ENCODE data around the gene CSF1R. TPM values are rescaled to one million over a fixed set of nuclear protein-coding genes. Genes with fewer than 3 reads are reported as not detected.

Gene CSF1R
- total RNA-seq, 2 experiments from 2014 or later, result 0.41 to 0.78 TPM

- no peaks in the 10 kb centered on the region for H3K36me3 Mint-ChIP-seq
- no peak overlapping the region for H3K27ac Mint-ChIP-seq
- CTCF ChIA-PET, result no interaction called here
Observed at GRCh38 chr5:150126199-150126920, 40.0 kb upstream of the CSF1R start.

GRCh38 chr5:150125334-150125733 lies 39.0 kb upstream of the CSF1R start:
- Mint-ChIP-seq H3K27me3 (no peaks in the 10 kb centered on the region), H3K36me3 (no peaks in the 10 kb centered on the region), H3K9me3 (no peaks in the 10 kb centered on the region), H3K4me3 (no peak overlapping the region), H3K4me1 (ENCODE audit: low read depth) (no peaks in the 10 kb centered on the region), H3K27ac (no peak overlapping the region)
- POLR2A ChIA-PET, result no interaction called here
- CTCF ChIA-PET, result no interaction called here
- DNase-seq, result no peak
- intact Hi-C loops (cut with micrococcal nuclease), result no loop called here

More at GRCh38 chr5:150126199-150126920, 40.0 kb upstream of the CSF1R start:
- no peaks in the 10 kb centered on the region for H3K4me1 Mint-ChIP-seq (ENCODE audit: low read depth)
- no peak for DNase-seq
- H3K4me3 Mint-ChIP-seq, result no peak overlapping the region
- POLR2A ChIA-PET, result no interaction called here
- H3K27me3 Mint-ChIP-seq, result no peaks in the 10 kb centered on the region
- intact Hi-C loops (cut with micrococcal nuclease), result no loop called here
- no peaks in the 10 kb centered on the region for H3K9me3 Mint-ChIP-seq

DNA sequence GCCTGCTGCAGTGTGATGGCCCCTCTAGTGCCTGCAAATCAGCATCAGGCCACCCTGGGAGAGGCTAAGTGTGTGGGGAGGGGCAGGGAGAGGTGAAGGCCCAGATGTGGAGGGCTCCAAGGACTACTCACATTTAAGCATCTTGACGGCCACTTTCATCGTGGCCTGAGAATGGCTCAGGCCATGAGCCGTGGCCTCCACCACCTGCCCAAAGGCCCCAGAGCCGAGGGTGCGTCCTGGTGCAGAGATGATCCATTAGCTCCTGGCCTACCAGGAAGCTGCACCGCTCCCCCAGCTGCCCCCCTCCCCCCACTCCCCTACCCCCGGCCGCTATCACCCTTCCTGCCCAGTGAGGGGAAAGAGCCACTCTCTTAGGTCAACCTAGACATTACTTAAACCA lies 38.2 kb upstream of the CSF1R start:
- intact Hi-C loops (cut with micrococcal nuclease), result no loop called here
- no peak overlapping the region for H3K4me3 Mint-ChIP-seq
- POLR2A ChIA-PET, result no interaction called here
- no peak overlapping the region for H3K27ac Mint-ChIP-seq
- CTCF ChIA-PET, result no interaction called here
- H3K9me3 Mint-ChIP-seq, result no peaks in the 10 kb centered on the region
- no peaks in the 10 kb centered on the region for H3K36me3 Mint-ChIP-seq
- no peaks in the 10 kb centered on the region for H3K4me1 Mint-ChIP-seq (ENCODE audit: low read depth)
- H3K27me3 Mint-ChIP-seq, result no peaks in the 10 kb centered on the region
- DNase-seq, result no peak

DNA sequence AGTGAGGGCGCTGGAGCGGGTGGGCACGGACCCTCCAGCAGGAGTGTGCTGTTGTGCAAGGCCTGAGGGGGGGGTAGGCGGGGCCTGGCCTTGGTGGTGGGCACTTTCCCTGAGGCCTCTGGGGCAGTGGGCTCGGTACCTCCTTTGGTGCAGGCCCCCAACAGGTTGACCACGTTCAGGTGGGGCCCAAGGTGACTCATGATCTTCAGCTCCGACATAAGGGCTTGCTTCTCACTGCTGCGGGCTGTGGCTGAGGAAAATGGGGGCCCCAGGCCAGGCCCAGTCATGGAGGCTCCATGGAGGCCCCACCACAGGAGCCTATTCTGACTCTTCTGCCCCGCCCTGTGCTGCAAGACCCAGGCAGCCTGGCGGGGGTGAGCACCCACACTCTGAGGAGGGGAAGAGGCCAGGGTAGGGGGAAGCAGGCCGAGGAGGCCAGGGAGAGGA lies 37.8 kb upstream of the CSF1R start:
- Mint-ChIP-seq H3K27ac (no peak overlapping the region), H3K27me3 (no peaks in the 10 kb centered on the region), H3K36me3 (no peaks in the 10 kb centered on the region), H3K4me1 (ENCODE audit: low read depth) (no peaks in the 10 kb centered on the region), H3K4me3 (no peak overlapping the region), H3K9me3 (no peaks in the 10 kb centered on the region)
- intact Hi-C loops (cut with micrococcal nuclease), result no loop called here
- POLR2A ChIA-PET, result no interaction called here
- CTCF ChIA-PET, result interaction anchor here (1.2 to 2.2 kb wide), 2 partner anchors 79 to 94 kb away, joined by 4 to 6 read pairs; no protein-coding TSS in a partner anchor
- no peak for DNase-seq

DNA sequence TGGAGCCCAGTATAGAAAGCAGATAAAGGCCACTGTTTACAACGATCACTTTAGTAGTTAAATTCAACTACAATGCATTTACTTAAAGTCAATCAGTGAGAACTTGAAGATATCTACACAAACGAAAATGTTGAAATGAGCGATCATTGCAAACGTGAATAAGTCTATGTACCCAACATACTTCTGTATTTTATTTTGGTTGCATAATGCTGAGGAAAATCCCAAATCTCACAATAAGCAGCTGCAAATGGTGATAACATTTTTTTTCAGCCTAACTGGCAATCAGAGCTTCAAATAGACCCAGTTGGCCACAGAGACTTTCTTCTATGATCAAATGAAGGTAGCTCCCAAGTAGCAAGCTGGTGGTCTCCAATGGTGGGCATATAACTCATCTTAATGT lies 37.2 kb upstream of the CSF1R start:
- ChIA-PET POLR2A (no interaction called here), CTCF (interaction anchor here (1.2 to 2.2 kb wide), 4 partner anchors 78 to 289 kb away, joined by 4 to 6 read pairs (median 5); no protein-coding TSS in a partner anchor)
- no peaks in the 10 kb centered on the region for H3K27me3 Mint-ChIP-seq
- H3K4me1 Mint-ChIP-seq (ENCODE audit: low read depth), result no peaks in the 10 kb centered on the region
- no peak overlapping the region for H3K4me3 Mint-ChIP-seq
- H3K27ac Mint-ChIP-seq, result no peak overlapping the region
- no peak for DNase-seq
- no peaks in the 10 kb centered on the region for H3K36me3 Mint-ChIP-seq
- intact Hi-C loops (cut with micrococcal nuclease), result no loop called here
- no peaks in the 10 kb centered on the region for H3K9me3 Mint-ChIP-seq

DNA sequence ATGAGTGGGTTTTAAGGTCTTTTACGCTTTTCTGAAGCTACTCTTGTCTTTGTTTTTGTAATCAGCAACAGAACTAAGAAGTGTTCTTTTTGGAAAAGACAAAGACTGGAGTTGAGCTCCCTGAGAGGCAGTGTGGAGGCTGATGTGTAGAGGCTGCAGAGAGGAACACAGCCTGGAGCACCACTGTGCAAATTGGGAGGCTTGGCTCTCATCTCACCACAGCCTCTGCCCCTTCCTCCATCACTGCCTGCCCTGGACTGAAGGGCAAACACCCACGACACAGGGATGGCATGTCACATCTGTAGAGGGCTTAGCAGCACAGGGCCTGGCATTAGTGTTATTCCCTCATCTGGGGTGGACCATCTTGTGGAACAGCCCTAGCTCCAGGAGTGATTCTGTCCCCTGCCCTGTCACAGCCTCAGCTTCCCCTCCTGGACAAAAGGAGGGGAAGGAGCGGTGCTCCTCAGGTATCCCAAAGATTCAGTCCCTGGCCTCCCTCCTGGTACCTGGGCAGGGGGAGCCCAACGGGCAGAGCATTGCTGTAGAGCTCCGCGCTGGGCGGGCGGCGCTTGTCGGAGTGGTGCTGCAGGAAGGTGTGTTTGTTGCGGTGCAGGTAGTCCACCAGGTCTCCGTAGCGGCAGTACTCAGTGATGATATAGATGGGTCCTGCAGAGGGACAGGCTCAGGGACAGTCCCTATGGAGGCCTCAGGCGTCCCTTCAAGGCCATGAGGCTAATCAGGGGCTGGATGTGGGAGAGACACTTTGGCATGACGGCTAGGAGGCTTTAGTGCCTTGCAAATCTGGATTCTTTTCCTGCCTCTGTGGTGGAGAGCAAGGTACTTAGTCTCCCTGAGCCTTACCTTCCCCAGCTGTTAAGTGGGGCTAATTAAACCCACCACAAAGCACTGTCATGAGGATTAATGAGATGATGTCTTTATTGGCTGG lies 36.5 kb upstream of the CSF1R start:
- H3K4me1 Mint-ChIP-seq (ENCODE audit: low read depth), result no peaks in the 10 kb centered on the region
- no peak for DNase-seq
- intact Hi-C loops (cut with micrococcal nuclease), result no loop called here
- no peak overlapping the region for H3K4me3 Mint-ChIP-seq
- ChIA-PET POLR2A (no interaction called here), CTCF (interaction anchor here (1.2 to 2.2 kb wide), 6 partner anchors 47 to 289 kb away, joined by 3 to 6 read pairs (median 4); no protein-coding TSS in a partner anchor)
- no peaks in the 10 kb centered on the region for H3K36me3 Mint-ChIP-seq
- H3K27me3 Mint-ChIP-seq, result no peaks in the 10 kb centered on the region
- H3K27ac Mint-ChIP-seq, result no peak overlapping the region
- H3K9me3 Mint-ChIP-seq, result no peaks in the 10 kb centered on the region

DNA sequence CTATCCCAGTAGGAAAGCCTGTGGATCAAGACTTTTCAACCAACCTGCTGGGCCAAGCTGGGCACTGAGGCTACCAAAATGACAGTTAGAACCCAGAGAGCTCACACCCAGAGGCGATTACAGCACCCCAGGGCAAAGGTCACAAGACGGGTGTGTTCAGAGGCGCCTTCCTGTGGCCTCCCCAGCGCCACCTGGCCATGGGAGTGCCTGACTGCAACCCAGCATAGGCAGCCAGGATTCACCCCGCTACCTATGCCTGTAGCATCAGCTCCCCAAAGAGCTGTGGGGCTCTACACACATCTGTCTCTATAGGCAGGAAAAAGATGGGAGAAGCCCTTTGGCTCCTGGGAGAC lies 35.8 kb upstream of the CSF1R start:
- no peak overlapping the region for H3K27ac Mint-ChIP-seq
- H3K9me3 Mint-ChIP-seq, result no peaks in the 10 kb centered on the region
- DNase-seq, result peak; percentile 57
- no peak overlapping the region for H3K4me3 Mint-ChIP-seq
- H3K36me3 Mint-ChIP-seq, result no peaks in the 10 kb centered on the region
- ChIA-PET CTCF (interaction anchor here (1.2 to 2.2 kb wide), 4 partner anchors 48 to 288 kb away, joined by 3 to 6 read pairs (median 4); no protein-coding TSS in a partner anchor), POLR2A (no interaction called here)
- H3K4me1 Mint-ChIP-seq (ENCODE audit: low read depth), result no peaks in the 10 kb centered on the region
- intact Hi-C loops (cut with micrococcal nuclease), result no loop called here
- H3K27me3 Mint-ChIP-seq, result no peaks in the 10 kb centered on the region

- ChIA-PET POLR2A (no interaction called here), CTCF (interaction anchor here (1.0 to 2.2 kb wide), 5 partner anchors 23 to 287 kb away, joined by 3 to 6 read pairs (median 4); no protein-coding TSS in a partner anchor)
- no peak for DNase-seq
- Mint-ChIP-seq H3K9me3 (no peaks in the 10 kb centered on the region), H3K27ac (no peak overlapping the region), H3K27me3 (no peaks in the 10 kb centered on the region), H3K4me3 (no peak overlapping the region), H3K36me3 (no peaks in the 10 kb centered on the region), H3K4me1 (ENCODE audit: low read depth) (no peaks in the 10 kb centered on the region)
- intact Hi-C loops (cut with micrococcal nuclease), result no loop called here
Observed at GRCh38 chr5:150121448-150122157, 35.2 kb upstream of the CSF1R start.

DNA sequence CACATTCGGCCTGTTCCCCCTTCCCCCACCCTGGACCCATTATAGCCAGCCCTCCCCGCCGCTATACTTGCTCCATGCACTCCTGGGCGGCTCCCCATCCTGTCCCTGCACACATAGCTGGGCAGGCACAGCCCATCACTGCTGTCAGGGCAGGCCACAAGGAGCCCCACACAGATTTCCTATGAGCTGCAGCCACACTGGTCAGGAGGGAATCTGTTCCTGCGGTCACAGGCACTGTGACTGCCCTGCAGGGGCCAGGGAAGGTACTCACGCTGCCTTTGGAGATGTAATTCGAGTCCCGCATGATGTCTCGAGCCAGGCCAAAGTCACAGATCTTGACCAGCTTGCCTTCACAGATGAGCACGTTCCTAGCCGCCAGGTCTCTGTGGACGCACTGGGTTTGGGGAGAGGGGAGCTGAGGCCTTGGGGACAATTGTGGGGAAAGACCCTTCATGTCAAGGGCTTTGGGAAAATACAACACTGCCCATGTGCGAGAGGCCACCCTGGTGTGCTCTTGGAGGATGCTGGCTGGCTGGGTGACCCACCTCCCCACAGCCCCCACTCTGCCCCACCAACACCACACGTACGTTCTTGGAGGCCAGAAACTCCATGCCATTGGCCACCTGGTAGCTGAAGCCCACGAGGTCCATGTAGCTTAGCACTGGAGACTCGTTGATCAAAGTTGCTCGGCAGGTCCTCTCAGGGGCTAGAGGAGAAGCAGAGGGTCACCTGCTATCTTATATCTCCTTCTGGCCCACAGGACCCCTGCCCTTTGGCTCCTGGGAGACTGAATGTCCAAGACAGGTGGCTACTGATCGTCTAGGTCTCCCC lies 34.5 kb upstream of the CSF1R start:
- DNase-seq, result no peak
- intact Hi-C loops (cut with micrococcal nuclease), result no loop called here
- POLR2A ChIA-PET, result interaction anchor here (0.6 kb wide), 1 partner anchor 528 kb away, joined by 3 read pairs; no protein-coding TSS in a partner anchor
- no peaks in the 10 kb centered on the region for H3K27me3 Mint-ChIP-seq
- H3K4me1 Mint-ChIP-seq (ENCODE audit: low read depth), result no peaks in the 10 kb centered on the region
- CTCF ChIA-PET, result interaction anchor here (0.5 to 1.0 kb wide), 2 partner anchors 24 to 1630 kb away, joined by 3 to 4 read pairs; no protein-coding TSS in a partner anchor
- no peak overlapping the region for H3K27ac Mint-ChIP-seq
- H3K9me3 Mint-ChIP-seq, result no peaks in the 10 kb centered on the region
- H3K36me3 Mint-ChIP-seq, result no peaks in the 10 kb centered on the region
- no peak overlapping the region for H3K4me3 Mint-ChIP-seq

DNA sequence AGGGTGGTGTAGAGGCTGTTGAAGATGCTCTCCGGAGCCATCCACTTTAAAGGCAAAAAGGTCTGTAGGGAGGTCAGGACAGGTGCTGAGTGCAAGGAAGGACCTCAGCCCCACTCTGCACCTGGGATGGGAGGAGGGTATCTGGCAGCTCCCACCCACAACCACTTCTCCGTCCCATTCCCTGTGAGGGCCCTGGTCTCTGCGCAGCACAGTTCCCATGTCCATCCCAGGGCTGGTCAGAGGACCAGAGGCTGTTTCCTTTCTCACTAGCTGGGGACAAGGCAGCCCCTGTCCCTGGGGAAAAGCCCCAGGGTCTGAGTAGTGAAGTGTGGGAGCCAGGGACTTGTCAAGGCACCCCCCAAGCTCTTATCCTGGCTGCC lies 33.7 kb upstream of the CSF1R start:
- CTCF ChIA-PET, result no interaction called here
- no peaks in the 10 kb centered on the region for H3K27me3 Mint-ChIP-seq
- intact Hi-C loops (cut with micrococcal nuclease), result no loop called here

DNA sequence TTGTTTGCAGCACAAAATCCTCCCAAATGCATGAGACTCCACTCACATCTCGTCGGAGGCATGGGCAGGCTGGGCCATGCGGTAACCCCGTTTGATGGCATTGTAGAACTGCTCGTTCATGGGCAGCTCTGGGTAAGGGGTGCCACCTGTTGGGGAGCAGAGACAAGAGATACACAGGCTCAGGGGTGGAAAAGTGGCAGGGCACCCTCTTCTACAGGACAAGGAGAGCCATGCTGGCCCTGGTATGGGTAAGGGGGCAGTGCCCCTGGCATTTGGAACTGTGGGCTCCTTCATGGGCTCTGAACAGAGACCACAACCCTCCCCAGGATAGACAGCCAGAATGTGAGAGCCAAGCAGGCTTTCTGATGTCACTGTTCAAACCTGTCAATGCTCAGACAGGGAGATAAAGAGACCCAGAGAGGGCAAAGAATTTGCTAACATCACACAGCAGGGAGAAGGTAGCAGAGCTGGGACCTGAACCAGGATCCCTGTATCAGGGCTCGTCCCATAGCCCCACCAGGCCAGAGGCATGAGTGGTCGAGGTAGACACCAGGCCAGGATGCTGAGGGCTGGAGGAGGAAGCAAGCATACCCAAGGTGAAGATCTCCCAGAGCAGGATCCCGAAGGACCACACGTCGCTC lies 33.2 kb upstream of the CSF1R start:
- POLR2A ChIA-PET, result no interaction called here
- Mint-ChIP-seq H3K27me3 (no peaks in the 10 kb centered on the region), H3K4me3 (no peak overlapping the region), H3K36me3 (no peaks in the 10 kb centered on the region), H3K27ac (no peak overlapping the region), H3K4me1 (ENCODE audit: low read depth) (no peaks in the 10 kb centered on the region), H3K9me3 (no peaks in the 10 kb centered on the region)
- intact Hi-C loops (cut with micrococcal nuclease), result no loop called here
- CTCF ChIA-PET, result interaction anchor here (1.0 to 1.3 kb wide), 2 partner anchors 10 to 99 kb away, joined by 3 to 4 read pairs; no protein-coding TSS in a partner anchor
- peak; percentile 15 for DNase-seq

More for the DNA sequence above, 33.7 kb upstream of the CSF1R start:
- no peaks in the 10 kb centered on the region for H3K4me1 Mint-ChIP-seq (ENCODE audit: low read depth)
- H3K36me3 Mint-ChIP-seq, result no peaks in the 10 kb centered on the region
- H3K27ac Mint-ChIP-seq, result no peak overlapping the region
- no peaks in the 10 kb centered on the region for H3K9me3 Mint-ChIP-seq
- peak; percentile 6 for DNase-seq
- no peak overlapping the region for H3K4me3 Mint-ChIP-seq
- POLR2A ChIA-PET, result no interaction called here
